GM21737 (cell line): ENCODE results near the gene SEMA3B.

ENCODE experiments used
- ATAC-seq: cut with Tn5 transposase; IDR thresholded peaks from one replicate; pipeline ENCODE4 v1.9.1; 2021; ENCODE audit warnings: mild to moderate bottlenecking, moderate library complexity; ENCODE audit not compliant: unreplicated experiment

Gene SEMA3B

DNA sequence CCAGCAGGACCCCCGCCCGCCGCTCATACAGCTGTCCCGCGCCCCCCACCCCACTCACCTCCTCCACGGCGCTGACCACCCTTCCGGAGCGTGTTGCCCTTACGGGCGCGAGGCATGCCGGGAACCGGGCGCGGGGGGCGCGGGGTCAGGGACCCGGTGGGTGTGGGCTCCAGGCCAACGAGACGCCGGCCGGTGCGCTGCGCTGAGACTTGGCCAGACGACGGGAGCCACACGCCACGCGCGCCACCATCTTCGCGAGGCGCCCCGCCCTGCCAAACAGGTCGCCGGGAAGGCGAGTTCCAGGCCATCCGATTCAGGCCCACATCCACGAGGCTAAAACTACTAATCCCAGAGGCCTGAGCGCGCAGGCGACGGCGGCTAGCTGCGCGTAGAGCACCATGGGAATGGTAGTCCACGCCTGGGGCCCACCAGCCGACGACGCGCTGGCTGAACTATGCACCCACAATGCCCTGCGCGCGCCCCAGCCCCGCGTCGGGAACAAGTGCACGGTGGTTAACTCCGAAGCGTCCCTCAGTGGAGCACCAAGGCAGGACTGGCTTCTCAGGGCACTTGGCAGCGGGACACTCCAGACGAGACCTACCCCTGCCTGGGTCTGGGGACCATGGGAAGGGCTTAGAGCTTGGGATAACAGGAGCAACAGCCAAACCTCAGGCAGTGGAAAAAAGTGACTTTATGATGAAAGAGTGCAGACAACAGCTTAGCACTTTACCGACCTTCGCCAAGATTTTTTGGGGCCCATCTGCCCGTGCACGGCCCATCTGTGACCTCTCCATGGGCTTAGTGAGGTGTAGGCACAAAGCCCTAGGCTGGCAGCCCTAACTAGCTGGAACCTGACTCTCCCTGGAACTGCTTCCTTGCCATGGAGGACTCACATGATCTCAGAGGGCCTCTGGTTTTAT lies 23.5 kb downstream of the SEMA3B start, which contains the start of gene IFRD2:
Gene IFRD2, minus strand, starts transcription at position 271 of the 920 bp plus-strand sequence. Its CDS starts 155 bp downstream, at position 116.
- ATAC-seq = peak; percentile 91

DNA sequence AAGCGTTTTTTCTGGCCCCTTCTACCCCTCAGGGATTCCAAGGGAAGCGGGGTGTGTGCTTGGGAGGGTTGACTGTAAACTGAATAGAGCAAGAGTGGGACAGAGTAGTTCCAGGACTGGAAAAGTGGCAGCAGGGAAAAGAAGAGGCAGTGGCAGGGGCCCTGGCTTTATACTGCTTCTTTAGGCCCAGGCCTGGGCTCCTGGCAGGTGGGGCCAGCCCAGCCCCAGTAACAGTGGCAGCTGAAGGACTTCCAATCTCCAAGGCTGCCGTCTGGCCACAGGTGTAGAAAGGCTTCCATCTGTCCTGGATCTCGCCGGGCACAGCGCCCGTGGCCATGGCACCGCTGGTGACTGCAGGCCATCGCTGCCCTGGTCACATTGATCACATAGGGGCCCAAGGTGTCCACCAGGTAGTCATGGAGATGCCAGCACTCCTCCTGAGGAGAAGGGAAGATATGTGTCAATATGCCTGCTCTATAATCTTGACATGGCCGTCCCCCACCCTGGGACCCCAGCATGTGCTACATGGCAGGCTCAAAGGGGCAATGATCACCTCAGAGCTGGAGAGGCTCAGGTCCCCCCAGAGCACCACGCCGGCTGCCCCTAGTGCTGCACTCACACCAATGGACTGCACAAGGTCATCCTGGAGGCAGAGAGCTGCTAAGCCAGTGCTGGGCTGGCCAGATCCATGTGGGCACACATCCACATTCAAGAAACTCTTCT lies 24.3 kb downstream of the SEMA3B start:
- no peak for ATAC-seq

DNA sequence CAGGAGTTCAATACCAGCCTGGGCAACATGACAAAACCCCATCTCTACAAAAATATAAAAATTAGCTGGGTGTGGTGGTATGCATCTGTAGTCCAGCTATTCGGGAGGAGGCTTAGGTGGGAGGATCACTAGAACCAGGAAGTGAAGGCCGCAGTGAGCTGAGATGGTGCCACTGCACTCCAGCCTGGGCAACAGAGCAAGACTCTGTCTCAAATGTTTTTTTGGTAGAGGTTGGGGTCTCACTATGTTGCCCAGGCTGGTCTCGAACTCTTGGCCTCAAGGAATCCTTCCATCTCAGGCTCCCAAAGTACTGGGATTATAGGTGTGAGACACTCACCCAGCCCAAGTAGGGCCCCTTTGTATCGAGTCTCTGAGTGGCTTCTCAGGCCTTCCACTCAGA lies 25.1 kb downstream of the SEMA3B start:
- no peak for ATAC-seq

DNA sequence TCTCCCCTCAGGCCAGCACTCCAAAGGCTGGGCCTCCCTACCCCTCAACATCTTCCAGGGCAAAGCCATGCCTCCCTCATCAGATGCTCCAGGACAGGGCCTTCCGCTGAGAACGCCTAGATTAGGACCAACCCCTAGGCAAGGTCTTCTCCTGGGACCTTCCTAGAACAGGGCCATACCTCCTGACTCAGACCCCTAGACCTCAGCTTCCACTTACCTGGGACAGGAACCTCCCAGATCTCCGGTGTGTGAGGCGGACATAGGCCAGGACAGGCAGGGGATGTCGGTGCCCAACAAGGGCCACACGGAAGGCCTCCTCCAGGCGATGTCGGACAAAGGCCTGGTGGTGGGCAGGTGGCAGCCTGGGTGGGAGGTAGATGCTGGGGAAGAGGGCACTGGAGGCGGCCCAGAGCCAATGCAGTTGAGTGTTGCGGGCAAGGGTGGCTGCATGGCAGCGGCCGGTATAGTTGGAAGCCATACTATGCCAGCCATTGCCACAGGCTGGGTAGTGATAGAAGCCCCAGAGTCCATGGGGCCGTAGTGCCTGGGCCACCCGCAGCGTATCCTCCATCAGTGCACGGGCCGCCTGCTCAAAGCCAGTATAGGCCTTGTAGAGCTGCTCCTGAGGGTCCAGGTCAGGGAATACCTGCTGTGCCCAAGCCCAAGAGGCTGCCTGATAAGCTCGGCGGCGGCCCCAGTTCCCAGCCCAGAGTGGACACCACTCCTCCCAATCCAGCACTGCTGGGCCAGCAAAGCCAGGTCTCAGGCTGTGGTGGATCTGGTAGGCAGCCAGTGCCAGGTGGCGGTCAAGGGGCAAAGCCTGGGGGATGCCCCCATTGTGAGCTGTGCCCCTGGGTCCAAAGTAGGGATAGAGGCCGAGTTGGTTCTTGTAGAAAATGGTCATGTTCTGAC lies 25.8 kb downstream of the SEMA3B start:
- ATAC-seq = no peak

DNA sequence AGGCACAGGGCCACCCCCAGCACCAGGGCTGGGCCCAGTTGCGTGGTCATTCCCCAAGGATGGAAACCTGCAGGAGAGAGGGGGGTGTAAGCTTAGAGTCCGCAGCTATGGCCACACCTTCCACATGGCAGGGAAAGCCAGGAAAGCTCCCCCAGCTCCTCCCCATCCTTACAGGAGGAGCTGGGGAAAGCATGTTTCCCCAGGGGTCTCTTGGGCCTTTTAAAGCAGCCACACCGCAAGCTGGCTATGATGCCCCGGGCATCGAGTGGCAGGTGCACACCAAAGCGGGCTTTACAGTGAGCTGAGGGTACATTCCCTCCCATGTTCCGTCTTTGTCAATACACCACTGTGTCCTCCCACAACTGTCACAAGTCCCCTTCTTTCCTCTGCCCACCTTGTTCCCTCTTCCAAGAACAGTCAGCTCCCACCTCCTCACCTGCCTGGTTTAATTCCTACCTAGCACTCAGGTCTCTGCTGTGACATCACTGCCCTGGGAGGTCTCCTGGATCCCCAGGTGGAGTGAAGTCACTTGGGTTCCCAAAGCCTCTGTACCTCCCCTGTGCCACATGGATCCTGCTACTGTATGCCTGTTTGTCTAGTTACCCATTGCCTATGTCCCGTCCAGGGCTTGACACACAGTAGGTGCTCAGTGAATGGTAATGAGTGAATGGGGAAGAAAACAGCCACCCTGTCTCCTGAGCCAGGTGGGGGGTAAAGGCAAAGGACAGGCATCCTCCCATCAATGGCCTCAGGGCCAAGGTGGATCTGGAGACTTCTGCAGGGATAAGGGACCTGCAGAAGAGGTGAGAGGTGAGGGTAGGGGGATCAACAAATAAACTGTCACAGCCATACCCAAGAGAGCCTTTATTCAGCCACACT lies 26.8 kb downstream of the SEMA3B start:
- ATAC-seq = no peak

DNA sequence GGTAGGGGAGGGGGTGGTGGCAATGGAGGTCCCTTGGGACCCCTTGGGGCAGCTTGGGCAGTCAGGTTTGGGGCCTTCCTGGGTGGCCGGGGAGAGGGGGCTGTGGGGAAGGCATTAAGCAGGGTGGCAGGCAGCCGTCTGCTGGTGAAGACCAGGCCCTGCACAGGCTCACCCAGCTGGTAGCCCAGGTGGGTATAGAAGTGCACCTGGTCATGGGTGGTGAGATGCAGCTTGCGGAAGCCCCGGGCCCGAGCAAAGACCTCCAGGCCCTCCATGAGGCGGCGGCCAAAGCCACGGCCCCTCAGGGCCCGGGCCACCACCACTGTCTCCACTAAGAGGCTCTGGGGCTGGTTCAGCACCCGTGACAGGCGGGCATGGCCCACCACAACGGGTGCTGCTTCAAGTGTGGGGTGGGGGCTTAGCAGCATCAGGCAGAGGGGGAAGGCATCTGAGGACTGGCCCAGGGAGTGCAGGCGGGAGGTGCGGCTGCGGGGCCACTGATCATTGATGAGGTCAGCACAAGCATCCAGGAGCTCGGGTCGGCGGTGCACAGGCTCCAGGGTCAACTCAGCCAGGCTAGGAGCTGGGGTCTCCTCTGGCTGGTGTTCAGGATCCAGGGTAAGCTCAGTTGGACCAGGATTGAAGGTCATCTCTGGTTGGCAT lies 27.9 kb downstream of the SEMA3B start:
- ATAC-seq = no peak

DNA sequence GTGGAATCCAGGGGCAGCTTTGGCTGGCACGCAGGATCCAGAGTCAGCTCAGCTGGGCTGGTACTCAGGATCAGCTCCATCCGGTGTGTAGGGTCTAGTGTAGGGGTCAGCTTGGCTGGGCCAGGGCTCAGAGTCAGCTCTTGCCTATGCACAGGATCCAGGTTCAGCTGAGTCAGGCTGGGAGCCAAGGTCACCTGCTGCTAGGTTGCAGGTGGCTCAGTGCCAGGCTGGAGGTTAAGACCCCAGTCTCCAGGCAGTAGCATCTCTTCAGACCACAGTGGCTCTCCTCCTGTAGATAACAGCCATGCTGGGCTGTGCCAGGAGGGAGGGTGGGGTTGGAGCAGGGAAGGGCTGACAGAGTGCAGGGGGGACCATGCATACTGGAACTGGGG lies 28.4 kb downstream of the SEMA3B start:
- ATAC-seq = no peak

DNA sequence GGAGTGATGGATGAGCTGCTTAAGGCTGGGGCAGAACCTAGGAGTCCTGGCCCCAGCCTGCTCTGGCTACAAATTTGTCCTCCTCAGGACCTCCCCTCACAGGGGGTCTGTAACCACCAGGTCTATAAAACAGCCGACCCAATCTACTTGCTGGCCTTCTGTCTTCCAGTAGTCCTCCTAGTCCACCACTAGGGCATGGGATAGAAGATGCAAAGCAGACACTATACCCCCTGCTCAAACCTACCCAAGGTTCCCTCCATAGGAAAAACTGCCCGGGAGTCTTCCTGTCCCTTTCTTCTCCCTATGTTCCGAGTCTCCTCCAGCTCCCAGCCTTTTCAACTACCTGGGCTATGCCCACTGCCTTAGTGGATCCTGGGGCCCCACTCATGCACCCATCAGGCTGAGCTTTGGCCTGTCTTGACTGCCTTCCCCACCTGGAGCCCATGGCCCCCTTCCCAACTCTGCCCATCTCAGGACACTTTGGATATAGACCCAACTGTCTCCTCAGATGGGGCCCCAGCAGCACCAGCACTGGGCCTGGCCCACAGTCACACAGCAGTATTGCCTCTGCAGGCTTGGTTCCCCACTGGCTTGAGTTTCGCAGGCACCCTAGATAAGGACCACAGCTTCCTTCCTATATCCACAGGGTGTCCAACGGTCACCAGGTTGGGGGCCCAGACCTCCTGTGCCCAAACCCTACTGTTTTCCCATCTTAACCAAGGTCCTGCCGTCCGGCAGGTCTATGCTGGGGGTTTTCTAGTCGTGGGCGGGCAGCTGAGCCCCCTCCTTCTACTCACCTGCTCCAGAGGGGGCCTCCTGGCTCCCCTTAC lies 29.2 kb downstream of the SEMA3B start:
- no peak for ATAC-seq

DNA sequence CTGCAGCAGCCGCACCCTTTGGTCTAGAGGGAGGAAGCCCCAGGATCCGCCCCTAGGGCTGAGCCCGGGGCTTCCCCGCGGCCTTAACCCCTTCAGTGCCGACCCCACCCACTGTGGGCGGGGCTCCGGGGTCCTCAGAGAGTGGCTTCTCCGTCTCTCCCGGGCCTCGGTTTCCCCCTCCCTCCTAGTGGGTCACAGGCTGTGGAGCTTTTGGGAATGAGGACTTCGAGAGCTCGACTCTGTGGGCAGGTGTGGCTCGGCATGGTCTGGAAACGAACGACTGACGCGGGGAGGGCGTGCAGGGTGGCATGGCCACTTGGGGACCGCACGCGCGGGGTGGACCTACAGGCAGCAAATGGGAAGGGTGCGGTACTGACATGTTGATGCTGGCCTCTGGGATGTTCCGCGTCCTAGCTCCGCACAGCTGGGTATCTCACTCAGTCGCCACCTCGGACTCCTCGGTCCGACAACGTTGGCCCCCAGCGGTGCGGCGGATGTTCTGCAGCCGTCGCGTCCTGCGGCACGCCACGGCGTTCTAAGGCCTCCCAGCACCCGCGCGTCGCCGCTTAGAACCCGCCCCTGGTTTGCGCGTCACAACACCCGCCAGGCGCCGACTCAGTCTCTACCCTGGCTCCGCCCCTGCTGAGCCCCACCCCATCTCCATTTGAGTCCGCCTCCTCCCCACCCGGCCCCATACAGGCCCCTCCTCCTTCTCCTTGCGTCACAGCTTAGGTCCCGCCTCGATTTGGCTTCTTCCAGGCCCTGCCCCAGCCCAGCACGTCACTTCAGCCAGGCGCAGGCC lies 30.1 kb downstream of the SEMA3B start, which contains the start of the genes HYAL3 and NAA80:
Gene HYAL3, minus strand, starts transcription at position 570 of the 802 bp plus-strand sequence. CDS start 3,803 bp downstream, outside the sequence.
Gene NAA80, minus strand, starts transcription at position 570 of the 802 bp plus-strand sequence. CDS start 1,942 bp downstream, outside the sequence.
- ATAC-seq = peak; percentile 81

DNA sequence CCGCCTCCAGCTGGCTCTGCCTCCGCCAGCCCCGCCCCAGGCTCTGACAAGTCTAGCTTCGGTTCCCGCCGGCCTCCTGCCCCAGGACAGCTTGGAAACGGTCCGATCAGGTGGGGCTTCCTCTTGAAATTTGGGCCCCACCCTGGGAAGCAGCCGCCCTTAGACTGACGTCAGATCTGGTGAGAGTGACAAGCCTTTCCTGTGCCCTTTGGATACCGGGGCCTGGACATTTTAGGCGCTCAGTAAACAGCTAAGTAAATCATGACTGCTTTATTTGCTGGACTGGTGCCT lies 30.6 kb downstream of the SEMA3B start:
- ATAC-seq = no peak

DNA sequence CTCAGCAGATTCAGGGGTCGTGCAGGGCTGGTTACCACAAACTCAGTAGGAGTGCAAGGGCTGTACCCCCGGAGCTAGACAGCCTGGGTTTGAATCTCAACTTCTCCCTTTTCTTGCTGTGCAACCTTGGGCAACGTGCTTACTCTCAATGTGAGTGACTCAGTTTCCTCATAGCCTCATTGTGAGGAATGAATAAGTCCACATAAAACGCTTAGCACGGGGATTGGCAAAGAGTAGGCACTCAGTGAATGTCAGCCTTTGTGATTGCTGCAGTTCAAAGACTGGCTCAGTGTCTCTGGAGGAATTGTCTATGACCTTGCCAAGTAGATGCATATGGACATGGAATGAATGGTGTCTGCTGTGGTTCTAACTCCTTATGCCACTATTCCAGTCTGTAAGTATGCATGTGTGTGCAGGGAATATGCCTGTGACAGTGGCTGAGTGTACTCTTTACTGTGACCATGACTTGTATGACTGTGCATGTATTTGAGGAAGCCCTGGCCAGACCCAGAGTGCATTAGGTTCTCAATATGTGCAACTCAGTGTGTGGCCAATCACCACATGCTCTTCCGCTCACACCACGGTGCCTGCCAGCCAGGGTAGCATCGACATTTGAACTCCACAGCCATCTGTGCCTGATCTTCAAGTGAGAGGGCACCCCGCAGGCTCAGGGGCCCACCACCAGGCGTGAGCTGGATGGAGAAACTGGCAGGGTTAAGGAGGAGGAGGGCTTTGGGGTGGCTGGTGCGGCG lies 31.2 kb downstream of the SEMA3B start:
- no peak for ATAC-seq

DNA sequence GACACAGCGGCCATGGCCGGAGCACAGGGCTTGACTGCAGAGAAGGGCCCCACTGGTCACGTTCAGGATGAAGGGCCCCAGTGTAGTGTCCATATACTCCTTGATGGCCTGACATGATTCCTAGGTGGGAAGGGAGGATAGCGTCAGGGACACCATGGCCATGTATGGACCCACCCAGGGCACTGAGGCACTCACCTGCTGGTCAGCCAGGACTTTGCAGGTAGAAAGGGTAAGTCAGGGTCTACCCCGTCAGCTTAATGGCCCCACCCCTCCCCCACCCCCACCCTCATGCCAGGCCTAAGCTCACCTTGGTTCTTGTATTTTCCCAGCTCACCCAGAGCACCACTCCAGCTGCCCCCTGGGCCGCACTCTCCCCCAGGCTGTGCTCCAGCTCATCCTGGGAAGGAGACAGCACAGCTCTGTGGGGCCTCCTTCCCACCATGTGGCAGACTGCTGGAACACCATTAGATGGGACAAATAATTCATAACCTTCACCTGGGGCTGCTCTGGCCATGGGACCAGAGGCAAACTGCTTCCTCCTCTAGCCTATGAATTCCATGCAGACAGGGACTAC lies 31.8 kb downstream of the SEMA3B start:
- no peak for ATAC-seq

DNA sequence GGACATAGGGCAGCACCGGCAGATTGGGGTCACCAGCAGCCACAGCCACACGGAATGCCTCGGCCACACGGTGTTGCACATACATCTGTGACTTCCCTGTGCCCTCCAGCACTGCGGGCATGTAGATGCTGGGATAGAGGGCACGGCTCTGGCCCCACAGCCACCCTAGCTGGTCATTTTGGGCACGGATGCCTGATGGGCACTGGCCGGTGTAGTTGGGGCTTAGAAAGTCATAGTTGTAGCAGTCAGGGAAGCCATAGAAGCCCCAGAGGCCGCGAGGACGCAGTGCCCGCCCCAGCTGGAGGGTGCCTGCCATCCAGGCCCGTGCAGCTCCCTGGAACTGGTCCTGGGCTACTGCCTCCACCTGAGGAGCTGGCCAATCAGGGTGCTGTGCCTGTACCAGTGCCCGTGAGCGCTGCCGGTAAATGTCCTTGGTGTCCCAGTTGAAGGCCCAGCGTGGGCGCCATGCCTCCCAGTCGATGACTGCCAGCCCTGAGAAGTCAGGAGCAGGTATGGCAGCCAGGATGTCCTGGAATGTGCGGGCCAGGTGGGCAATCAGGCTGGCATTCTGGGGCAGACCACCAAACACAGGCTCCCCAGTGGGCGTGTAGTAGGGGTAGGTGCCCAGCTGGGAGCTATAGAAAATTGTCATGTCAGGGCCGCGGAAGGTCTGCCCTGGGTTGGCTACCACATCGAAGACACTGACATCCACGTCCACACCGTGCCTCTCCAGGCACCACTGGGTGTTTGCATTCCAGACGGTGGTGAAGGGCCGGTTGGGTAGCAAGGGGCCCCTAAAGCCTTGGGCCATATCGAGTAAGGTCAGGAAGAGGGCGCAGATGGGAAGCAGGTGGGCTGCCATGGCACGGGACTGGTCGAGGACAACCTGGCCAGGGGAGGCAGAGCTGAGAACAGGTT lies 33.4 kb downstream of the SEMA3B start:
- no peak for ATAC-seq

DNA sequence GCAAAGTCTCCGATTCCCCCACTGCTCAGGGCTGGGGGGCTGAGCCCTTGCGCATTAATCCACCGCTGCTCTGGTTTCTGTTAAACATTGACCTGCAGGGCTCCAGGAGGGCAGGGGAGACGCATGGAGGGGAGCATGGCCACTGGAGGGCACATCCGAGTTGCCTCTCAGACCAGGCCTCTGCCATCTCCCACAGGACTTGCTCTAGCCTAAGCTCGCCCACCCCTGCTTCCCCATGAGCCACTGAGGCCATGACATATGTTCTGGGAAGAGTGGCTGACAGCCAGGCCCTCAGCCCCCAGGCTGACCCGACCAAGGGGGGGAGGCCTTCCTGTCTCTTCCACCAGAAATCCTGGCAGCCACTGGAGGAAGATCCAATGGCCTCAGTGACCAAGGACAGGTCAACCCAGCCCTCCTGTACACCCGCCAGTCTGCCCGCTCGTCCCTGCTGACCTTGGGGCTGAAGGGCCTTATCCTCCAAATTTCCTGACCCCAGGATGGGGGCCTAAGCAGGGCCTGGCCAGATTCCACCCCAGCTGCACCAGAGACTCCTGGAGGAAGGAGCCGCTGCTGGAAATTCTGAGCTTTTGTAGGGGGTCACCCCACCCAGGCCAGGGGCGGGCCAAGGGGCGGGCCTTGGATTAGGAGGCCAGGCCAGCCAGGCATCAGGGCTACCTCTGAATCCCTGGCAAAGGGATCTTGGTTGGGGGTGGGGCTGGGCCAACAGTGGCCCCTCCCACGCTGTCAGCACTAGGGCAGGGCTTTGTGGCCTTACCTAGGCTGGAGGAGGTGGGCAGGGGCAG lies 34.3 kb downstream of the SEMA3B start, which contains the start of gene HYAL1:
Gene HYAL1, minus strand, starts transcription at position 562 of the 803 bp plus-strand sequence. CDS start 618 bp downstream, outside the sequence.
- no peak for ATAC-seq

DNA sequence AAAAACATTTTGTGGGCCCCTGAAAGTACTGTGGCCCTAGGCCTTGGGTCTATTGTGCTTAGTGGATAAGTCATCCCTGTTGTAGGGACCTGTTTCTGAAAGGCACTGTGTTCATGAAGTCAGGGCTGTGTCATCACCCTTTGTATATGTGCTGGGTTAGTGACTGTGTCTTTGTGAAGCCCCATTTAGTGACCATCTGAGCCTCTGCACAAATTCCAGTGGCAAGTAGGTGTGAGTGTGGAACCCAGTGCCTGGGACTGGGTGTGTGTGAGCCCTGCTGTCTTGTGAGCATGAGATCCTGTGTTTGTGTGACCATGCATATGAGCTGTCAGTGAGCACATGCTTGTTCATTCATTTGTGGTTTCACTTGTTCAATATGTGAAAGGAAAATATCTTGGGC lies 35.7 kb downstream of the SEMA3B start:
- no peak for ATAC-seq
